Loucy (cell line): ENCODE results near the gene LPGAT1.
"Not testable (repeated sequence)": the region's sequence is repeated elsewhere in the genome, so short reads cannot be mapped to it uniquely, and the experiment has no call there.

Experiments used
- H2AFZ ChIP-seq: fragments of 200-600 bp; sonication (generic); 2 replicates; pipeline ENCODE4 v1.6.0; 2016; ENCODE audit warnings: antibody characterized with exemption, mild to moderate bottlenecking, low read length, moderate library complexity
- H3F3A ChIP-seq: fragments of 200-600 bp; 2 replicates; pipeline ENCODE4 v1.6.0; 2016; ENCODE audit warnings: antibody characterized with exemption, low read depth, mild to moderate bottlenecking
- H3K27me3 ChIP-seq: fragments of 200-600 bp; sonication (generic); 2 replicates; pipeline ENCODE4 v1.6.1; 2014; ENCODE audit warnings: low read length, mild to moderate bottlenecking; ENCODE audit not compliant: insufficient read depth, poor library complexity, severe bottlenecking
- H3K36me3 ChIP-seq: fragments of 200-600 bp; sonication (generic); 2 replicates; pipeline ENCODE4 v1.6.1; 2016; ENCODE audit warnings: low read length; ENCODE audit not compliant: insufficient read depth
- H3K4me1 ChIP-seq: fragments of 200-600 bp; sonication (generic); 2 replicates; pipeline ENCODE4 v1.5.1; 2014; ENCODE audit warnings: low read length, mild to moderate bottlenecking; ENCODE audit not compliant: insufficient read depth, poor library complexity, severe bottlenecking
- H3K4me2 ChIP-seq: fragments of 200-600 bp; sonication (generic); 2 replicates; pipeline ENCODE4 v1.6.0; 2014; ENCODE audit warnings: antibody characterized with exemption, low read length, low read depth, mild to moderate bottlenecking; ENCODE audit not compliant: poor library complexity, severe bottlenecking
- H3K4me3 ChIP-seq: fragments of 200-600 bp; sonication (generic); 2 replicates; pipeline ENCODE4 v1.5.1; 2014; ENCODE audit warnings: low read length, mild to moderate bottlenecking, mixed read lengths; ENCODE audit not compliant: poor library complexity, severe bottlenecking
- H3K79me2 ChIP-seq: fragments of 200-600 bp; sonication (generic); 2 replicates; pipeline ENCODE4 v1.6.1; 2014; ENCODE audit warnings: low read length; ENCODE audit not compliant: insufficient read depth
- H3K9ac ChIP-seq: fragments of 200-600 bp; sonication (generic); 2 replicates; pipeline ENCODE4 v1.6.0; 2014; ENCODE audit warnings: mild to moderate bottlenecking, low read depth, low read length, moderate library complexity; ENCODE audit not compliant: poor library complexity, severe bottlenecking
- H3K9me2 ChIP-seq: fragments of 200-600 bp; sonication (generic); replicated peaks from 2 replicates; pipeline ENCODE4 v1.6.1; 2016; ENCODE audit warnings: low read depth, low read length, mixed read lengths
- H3K9me3 ChIP-seq: fragments of 200-600 bp; sonication (generic); 2 replicates; pipeline ENCODE4 v1.6.1; 2014; ENCODE audit warnings: mild to moderate bottlenecking, antibody characterized with exemption, low read length, low read depth; ENCODE audit not compliant: insufficient read depth
- H4K20me1 ChIP-seq: fragments of 200-600 bp; sonication (generic); 2 replicates; pipeline ENCODE4 v1.6.0; 2014; ENCODE audit warnings: antibody characterized with exemption, low read length, mild to moderate bottlenecking; ENCODE audit not compliant: insufficient read depth, poor library complexity, severe bottlenecking
- EZH2phosphoT487 ChIP-seq: fragments of 200-600 bp; IDR thresholded peaks from 2 replicates; pipeline ENCODE4 v1.6.1; 2018; ENCODE audit warnings: antibody characterized with exemption, mild to moderate bottlenecking, moderate library complexity, borderline replicate concordance
- TF ChIP-seq, protein P1 (sequence below): fragments of 200-600 bp; sonication (generic); conservative IDR thresholded peaks from 2 replicates; pipeline ENCODE4 v1.5.1; 2014; ENCODE audit warnings: mild to moderate bottlenecking, antibody characterized with exemption, low read length

Gene LPGAT1

DNA sequence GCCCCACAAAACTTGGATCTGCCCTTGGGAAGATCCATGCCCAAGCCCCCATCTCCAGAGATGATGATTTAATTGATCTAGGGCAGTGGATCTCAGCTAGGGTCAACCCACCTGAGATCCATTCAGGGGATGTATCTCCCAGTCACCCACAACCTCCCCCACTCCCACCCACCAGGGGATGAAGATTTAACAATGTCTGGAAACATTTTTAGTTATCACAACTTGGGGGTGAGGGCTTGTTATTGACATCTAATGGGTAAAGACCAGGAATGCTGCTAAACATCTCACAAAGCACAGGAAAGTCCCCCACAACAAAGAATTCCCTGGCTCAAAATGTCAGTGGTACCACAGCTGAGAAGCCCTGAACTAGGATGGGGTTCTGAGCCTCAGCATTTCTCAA, 45.0 kb upstream of the LPGAT1 start:
- H3K4me2 ChIP-seq: no peak overlapping the region
- H3K9me3 ChIP-seq: no peaks in the 10 kb centered on the region

DNA sequence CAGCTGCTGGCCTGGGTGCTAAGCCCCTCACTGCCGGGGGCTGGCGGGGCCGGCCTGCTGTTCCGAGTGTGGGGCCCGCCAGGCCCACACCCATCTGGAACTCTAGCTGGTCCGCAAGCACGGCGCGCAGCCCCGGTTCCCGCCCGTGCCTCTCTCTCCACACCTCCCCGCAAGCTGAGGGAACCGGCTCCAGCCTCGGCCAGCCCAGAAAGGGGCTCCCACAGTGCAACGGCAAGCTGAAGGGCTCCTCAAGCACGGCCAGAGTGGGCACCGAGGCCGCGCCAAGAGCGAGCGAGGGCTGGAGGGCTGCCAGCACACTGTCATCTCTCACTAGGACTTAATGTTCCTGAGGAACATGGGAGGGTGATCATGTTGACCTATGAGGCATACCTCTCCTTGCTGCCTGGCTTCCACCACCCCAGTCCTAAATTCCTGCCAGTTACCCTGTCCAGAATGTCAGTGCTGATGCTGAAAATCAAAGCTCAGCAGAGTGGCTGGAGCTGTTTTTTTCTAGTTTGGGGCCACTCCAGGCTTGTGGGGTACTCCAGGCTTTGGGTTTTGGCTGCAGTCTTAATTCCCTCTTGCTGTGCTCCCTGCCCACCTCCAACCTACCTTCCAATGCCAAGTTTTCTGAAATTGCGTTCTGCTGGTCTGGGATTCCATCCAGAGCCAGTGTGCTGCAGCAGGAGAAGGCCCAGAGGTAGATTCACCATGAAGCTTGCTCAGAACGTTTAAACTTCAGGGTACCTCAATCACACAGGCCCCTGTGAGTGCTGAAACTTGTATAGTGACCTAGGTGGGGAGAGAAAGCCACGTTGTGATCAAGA, 44.2 kb upstream of the LPGAT1 start:
- H3K9me3 ChIP-seq: no peaks in the 10 kb centered on the region
- H3K36me3 ChIP-seq: no peaks in the 10 kb centered on the region
- no peaks in the 10 kb centered on the region for H3K9me2 ChIP-seq
- no peak overlapping the region for H2AFZ ChIP-seq
- no peak overlapping the region for H3K4me3 ChIP-seq
- H4K20me1 ChIP-seq: no peaks in the 10 kb centered on the region
- no peaks in the 10 kb centered on the region for H3K4me1 ChIP-seq
- no peaks in the 10 kb centered on the region for H3K27me3 ChIP-seq
- H3K79me2 ChIP-seq: no peaks in the 10 kb centered on the region
- TF ChIP-seq, protein P1, sequence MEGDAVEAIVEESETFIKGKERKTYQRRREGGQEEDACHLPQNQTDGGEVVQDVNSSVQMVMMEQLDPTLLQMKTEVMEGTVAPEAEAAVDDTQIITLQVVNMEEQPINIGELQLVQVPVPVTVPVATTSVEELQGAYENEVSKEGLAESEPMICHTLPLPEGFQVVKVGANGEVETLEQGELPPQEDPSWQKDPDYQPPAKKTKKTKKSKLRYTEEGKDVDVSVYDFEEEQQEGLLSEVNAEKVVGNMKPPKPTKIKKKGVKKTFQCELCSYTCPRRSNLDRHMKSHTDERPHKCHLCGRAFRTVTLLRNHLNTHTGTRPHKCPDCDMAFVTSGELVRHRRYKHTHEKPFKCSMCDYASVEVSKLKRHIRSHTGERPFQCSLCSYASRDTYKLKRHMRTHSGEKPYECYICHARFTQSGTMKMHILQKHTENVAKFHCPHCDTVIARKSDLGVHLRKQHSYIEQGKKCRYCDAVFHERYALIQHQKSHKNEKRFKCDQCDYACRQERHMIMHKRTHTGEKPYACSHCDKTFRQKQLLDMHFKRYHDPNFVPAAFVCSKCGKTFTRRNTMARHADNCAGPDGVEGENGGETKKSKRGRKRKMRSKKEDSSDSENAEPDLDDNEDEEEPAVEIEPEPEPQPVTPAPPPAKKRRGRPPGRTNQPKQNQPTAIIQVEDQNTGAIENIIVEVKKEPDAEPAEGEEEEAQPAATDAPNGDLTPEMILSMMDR: no peak
- no peak for TF ChIP-seq EZH2phosphoT487
- no peak overlapping the region for H3K4me2 ChIP-seq
- H3F3A ChIP-seq: no peaks in the 10 kb centered on the region
- no peak overlapping the region for H3K9ac ChIP-seq

More for the DNA sequence above, 45.0 kb upstream of the LPGAT1 start:
- H3K4me3 ChIP-seq: no peak overlapping the region
- H3F3A ChIP-seq: no peaks in the 10 kb centered on the region
- H4K20me1 ChIP-seq: no peaks in the 10 kb centered on the region
- H3K27me3 ChIP-seq: no peaks in the 10 kb centered on the region
- H2AFZ ChIP-seq: no peak overlapping the region
- no peaks in the 10 kb centered on the region for H3K4me1 ChIP-seq
- no peaks in the 10 kb centered on the region for H3K36me3 ChIP-seq
- H3K79me2 ChIP-seq: no peaks in the 10 kb centered on the region
- H3K9ac ChIP-seq: no peak overlapping the region
- TF ChIP-seq, protein P1: no peak
- no peak for TF ChIP-seq EZH2phosphoT487
- H3K9me2 ChIP-seq: no peaks in the 10 kb centered on the region

DNA sequence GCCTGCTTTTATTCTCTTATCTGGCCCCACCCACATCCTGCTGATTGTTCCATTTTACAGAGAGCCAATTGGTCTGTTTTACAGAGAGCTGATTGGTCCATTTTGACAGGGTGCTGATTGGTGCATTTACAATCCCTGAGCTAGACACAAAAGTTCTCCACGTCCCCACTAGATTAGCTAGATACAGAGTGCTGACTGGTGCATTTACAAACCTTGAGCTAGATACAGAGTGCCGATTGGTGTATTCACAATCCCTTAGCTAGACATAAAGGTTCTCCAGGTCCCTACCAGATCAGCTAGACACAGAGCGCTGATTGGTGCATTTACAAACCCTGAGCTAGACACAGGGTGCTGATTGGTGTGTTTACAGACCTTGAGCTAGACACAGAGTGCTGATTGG, 43.2 kb upstream of the LPGAT1 start:
- not testable (repeated sequence) for H3K79me2 ChIP-seq, H3K27me3 ChIP-seq, H3K4me2 ChIP-seq, H3K9me2 ChIP-seq, H4K20me1 ChIP-seq, H3K36me3 ChIP-seq, H3K9ac ChIP-seq, H3F3A ChIP-seq, H3K4me3 ChIP-seq, H3K9me3 ChIP-seq, H2AFZ ChIP-seq, H3K4me1 ChIP-seq

DNA sequence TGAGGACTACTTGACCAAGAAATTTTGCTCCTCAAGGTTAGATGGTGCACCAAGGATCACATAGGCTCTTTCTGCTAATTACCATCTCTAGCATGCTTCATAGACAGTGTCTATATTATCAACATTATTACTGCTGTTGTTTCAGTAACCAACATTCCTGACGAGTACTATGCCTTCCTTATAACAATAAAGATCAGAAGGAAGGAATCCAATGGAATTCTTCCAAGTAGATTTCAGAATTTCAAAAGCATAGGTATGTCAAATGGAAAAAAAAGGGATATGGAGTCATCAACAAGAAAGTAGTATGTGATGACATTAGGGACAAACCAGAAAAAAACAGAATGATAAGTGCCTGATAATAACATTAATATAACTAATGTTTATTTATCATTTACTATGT, 39.6 kb upstream of the LPGAT1 start:
- no peaks in the 10 kb centered on the region for H3K27me3 ChIP-seq
- no peaks in the 10 kb centered on the region for H3F3A ChIP-seq
- no peak for TF ChIP-seq EZH2phosphoT487
- TF ChIP-seq, protein P1: no peak
- H3K9me2 ChIP-seq: no peaks in the 10 kb centered on the region
- no peak overlapping the region for H3K4me2 ChIP-seq
- no peak overlapping the region for H3K9ac ChIP-seq
- H3K79me2 ChIP-seq: no peaks in the 10 kb centered on the region
- H2AFZ ChIP-seq: no peak overlapping the region
- no peaks in the 10 kb centered on the region for H4K20me1 ChIP-seq
- no peaks in the 10 kb centered on the region for H3K4me1 ChIP-seq
- H3K4me3 ChIP-seq: no peak overlapping the region
- H3K36me3 ChIP-seq: no peaks in the 10 kb centered on the region
- no peaks in the 10 kb centered on the region for H3K9me3 ChIP-seq
